HG03354 (cell line): ENCODE data around the gene TNIK.

Experiments
- ATAC-seq: cut with Tn5 transposase; IDR thresholded peaks from one replicate; pipeline ENCODE4 v1.9.1; 2021; ENCODE audit warnings: mild to moderate bottlenecking; ENCODE audit not compliant: unreplicated experiment, poor library complexity, severe bottlenecking

The TNIK gene

DNA sequence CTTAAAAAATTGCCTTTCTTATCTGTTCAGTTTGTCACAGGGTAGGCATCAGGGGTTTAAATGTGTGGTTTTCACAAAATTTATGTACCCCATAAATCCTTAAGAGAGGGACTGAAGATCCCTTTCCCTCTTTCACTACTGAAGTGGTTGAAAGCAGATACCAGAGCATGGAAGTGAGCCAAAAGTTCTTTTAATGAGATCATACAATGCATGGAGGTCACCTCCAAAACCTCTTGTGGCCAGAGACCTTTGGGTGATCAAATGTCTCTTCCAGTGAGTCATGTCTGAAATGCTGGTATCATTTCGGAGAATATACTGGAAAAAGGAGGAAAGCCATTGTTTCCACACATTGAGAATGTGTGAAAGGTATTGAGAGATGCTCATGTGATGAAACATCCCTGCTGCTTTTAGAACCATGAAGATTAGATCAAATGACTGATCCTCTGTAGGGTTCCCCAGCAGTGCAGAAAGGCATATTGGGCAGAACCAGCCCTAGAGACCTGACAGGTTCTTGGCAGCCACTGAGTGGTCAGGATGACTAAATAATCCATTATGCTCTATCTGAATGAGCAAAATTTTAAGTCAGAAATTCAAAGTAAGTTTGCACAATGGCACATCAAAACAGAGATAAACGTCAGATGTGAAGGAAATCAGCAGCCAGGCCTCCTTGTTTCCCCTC, 267.9 kb downstream of the TNIK start:
- no peak for ATAC-seq

DNA sequence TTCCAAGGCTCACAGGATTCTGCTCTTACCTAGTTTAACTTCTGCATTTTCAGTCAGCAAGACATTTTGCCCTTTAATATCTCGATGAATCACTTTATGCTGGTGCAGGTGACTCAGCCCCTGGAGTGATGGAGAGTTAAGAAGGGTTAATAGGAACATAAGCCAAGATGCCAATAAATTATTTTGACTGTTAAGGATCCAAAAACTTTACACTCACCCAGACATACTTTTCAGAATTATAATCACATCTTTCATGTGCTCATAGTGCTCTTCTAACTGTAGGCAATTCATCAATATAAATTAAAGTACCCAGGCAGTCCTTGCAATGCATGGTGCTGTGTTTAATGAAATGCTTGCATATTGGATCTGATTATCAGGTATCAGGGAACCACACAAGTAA, 269.5 kb downstream of the TNIK start:
- ATAC-seq = no peak

DNA sequence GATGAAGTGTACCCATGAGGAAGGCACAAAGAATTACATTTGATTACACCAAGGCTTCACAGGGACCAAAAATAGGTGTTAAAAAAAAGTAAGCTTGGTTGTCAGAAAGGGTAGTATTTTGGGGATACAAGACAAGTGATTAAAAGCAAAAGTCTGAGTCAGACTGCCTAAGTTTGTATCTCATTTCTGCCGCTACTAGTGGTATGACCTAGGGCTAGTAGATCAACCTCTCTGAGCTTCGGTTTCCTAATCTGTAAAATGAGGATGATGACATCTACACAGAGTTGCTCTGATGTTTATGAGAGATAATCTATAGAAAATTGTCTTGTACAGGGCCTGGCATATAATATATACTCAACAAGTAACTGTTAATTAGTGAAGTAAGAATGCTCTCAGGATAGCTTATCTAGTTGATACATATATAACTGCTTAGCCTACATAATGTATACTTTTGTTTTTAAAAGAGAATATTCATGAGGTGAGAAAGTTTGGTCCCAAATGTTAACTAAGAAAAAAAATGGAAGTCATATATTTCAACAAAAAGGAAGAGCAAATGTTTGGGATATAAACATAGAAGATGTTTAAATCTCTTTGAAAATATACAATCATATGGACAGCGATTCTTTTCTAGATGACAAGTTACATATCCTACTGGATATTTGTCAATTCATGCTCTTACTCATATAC, 270.7 kb downstream of the TNIK start:
- no peak for ATAC-seq

DNA sequence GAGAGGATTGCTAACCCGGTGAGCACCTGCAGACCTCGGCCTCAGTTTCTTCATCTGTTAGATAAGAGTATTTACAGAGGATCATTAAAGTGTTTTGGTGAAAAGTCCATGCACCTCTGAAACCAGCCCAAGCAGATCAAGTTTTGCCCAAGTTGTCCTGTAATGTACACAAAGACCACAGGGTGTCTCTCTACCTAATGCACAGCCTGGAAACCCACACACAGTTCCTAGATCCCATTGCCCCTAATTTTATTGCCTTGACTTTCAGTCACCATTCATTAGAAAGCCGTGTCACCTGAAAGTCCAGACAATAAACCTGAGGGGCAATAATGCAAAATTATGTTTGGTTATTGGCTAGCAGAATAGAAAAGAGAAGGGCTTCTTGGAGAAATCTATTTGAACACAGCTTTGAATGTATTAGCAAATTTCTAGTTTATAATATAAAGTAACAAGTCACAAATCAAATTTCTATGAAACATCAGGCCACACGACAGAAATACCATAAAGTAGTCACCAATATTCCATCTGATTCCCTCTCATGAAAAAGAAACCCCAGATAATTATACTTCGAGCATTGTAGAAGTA, 272.4 kb downstream of the TNIK start:
- peak; percentile 64 for ATAC-seq

DNA sequence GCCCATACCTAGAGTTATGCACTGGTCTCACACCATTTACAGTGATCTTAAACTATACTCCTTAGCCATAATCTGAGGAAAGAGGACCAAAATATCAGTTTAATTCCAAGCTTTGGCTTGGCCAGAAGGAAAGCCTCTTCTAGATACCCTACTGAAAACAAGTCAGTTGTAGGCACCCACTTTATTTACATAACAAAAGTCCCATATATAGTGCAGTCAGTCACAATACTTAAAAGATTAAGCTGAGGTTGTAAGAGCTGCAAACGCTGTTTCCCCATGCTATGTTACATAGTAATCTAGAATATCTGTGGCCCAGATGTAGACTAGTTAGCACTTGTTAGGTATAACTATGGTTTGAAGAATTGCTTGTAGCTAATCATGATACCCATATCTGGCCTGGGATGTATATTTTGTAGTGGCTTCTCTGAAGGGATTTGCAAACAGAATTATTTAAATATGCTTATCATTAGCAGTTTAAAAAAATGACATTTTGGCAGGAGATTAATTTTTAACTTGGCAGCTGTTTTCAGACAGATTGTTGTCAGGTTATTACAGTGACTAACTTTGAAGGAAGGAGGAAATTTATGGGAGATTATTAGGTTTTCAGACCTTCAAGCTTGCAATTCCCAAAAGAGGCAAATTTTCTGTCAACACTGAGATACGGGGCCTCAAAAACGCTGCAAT, 273.2 kb downstream of the TNIK start:
- ATAC-seq = no peak

DNA sequence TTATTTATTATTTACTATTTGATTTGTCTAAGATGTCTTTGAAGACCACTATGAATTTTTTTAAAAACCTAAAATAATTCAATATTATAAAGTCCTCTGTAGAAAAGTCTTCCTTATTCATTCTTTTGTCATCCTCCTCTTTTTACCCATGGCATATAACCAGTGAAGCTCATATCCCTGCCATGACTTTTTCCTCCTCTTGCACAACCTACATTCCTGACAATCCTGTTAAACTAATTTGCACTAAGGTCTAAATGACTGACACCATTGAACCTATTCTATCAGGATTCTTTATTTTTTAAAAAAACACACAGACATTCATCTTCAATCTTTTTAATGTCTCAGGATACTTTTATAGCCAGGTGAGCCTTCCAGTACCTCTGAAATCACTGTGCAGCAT, 273.8 kb downstream of the TNIK start:
- ATAC-seq = no peak

DNA sequence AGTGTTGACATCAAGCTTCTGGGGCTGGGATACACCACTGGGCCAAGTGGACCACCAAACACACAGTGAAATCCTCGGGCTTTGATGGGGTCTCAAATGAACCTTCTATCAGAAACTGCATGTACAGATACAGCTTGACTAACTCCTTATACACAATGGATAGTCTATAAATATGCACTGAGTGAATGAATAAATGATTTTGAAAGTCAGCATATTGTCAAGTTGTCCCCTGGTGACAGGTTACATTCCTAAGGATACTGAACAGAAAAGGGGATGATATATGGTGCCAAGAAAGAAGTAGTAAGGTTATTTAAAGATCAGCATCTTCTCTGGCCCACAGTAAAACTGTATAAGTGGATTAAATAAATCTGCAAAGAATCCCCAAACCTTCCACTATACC, 274.2 kb downstream of the TNIK start:
- no peak for ATAC-seq

DNA sequence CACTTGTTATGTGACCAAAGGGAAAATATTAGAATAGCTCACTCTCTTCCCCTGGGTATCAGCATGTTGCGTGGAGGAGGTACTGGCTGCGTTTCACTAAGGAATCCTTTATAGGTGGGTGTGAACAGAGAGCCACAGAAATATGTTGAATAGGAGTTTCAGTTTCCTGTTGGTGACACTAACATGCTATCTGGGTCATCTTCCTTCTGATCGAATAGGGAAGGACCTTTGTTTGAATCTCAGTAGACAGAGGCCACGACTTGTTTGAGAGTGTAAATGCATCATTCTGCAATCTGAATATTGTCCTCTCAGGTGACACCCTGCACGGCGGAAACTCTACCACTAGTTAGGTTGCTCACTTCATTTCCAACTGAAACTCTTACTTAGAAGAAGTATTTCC, 275.8 kb downstream of the TNIK start:
- peak; percentile 73 for ATAC-seq

DNA sequence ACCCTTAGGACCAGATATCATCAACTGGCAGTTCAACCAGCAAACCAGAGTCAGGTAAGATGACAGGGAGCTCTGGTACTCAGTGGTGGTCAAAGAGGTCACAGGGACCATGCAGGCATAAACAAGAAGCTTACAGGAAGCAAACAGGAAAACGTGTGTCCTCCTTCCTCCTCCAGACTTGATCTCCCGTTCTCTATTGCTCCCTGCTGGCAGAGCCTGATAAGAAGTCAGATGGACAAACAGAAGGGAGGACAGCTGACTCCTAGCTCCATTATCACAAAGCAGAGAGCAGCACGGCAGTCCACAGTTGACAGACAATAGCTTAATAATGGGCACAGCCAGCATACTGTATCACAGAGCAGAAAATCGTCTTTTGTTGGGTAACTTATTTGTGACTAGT, 277.2 kb downstream of the TNIK start:
- no peak for ATAC-seq

DNA sequence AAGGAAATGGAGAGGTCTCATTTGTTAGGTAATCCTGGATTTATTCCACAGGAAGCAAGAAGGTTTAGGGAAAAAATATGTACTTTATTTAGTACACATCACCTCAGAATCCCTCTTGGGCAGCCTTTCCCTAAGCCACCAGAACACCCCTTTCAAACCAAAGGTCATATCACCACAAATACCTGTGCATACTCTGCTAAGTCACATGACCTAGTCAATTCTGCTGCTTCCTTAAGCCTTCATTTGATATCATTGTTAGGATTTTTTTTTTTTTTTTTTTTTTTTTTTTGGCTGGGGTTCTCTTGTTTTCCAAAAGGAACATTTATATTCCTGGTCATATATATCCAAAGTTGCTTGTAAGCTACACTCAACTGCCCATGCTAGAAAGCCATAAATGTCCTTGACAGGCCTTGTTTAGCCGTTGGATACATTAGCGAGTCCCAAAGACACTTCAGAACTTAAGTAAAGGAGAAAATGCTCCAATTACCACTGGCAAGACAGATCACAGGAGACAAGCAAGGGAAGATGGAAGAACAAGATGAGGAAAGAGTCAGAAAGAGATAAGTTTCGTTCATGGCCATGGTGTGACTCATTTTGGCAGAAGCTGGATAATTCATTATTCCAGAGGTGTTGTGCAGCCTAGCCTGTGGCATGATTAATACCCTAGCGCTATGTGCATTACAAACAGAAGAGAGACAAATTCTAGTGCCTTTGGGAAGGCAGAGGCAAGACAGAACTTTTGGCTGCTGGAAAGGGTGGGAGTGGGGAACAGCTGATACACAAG, 278.1 kb downstream of the TNIK start:
- ATAC-seq = no peak

DNA sequence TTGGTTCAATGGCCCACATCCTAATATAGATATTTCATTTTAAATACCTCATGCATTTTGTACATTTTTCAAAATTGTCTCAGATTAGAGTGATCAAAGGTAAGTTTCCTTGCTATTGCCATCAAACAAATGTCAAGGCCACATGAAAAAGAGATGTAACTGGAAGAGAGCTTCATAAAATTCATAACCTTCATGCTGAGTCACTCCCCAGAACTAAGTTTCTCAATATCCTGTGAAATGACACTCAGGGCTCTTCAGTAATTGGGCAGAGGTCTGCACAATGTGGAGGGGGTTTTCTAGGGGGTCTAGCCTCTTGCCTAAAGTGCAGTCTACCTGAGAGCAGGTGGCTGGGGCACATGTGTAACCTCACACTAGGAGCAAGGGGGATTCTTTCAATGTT, 281.5 kb downstream of the TNIK start:
- ATAC-seq = no peak

DNA sequence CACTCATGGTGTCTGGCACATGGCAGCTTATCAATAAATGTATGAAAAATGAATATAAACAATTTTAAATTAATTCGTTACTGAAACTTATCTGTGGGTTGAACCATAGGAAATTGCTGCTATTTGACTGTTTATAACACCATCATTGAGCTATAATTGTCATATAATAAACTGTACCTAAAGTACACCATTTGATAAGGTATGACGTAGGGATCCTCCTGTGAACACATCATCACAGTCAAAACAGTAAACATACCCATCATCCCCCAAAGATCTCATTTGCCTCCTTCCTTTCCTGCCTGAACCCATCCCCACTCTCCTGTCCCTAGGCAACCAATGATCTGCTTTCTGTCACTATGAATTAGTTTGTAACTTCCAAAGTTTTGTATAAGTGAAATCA, 282.7 kb downstream of the TNIK start:
- no peak for ATAC-seq

DNA sequence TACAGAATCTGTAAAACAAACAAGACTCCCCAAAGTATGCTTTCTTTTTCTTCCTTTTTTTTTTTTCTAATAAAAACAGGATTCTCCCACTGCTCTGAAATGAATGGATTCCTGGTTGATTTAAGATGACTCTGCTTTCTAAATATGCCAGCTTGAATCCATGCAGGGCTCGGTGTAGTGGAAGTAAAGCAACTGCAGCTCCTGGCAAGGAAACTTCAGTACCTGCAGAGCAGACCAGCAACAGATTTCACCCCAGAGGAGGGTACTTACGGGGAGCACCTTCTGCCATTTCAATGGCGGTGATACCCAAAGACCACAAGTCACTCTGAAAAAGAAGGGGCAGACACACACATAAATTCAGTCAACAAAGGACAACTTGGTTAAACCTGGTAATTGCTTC, 283.1 kb downstream of the TNIK start:
- no peak for ATAC-seq

DNA sequence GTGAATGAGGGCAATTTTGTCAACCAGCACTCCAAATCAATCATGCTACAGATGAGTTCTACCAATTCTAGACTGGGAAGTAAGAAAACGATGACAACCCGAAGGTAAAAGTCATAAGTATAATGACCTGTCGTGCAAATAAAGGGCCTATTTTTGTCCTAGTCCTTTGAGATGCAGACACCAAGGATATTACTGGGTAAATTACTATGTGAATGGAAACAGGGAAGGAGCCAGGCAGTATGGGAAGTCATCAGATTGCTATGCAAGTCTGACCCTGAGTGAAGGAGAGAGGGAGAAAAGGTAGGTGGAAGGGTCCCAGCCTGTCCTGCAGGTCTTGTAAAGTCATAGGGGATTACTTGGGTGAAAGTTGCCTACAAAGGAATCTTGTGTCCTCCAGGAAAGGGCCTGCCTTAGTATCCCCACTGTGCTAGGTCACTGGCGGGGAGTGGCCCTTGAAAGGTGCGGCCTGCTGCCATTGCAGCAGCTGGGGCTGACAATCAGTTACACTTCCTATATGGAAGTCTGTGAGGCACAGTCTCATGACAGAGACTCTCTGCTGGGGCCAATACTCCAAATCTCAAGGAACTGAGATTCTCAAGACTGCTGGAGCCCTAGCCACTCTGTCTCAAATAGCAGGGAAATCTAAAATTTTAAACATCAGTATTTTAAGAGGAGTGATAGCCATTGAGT, 283.8 kb downstream of the TNIK start:
- no peak for ATAC-seq

DNA sequence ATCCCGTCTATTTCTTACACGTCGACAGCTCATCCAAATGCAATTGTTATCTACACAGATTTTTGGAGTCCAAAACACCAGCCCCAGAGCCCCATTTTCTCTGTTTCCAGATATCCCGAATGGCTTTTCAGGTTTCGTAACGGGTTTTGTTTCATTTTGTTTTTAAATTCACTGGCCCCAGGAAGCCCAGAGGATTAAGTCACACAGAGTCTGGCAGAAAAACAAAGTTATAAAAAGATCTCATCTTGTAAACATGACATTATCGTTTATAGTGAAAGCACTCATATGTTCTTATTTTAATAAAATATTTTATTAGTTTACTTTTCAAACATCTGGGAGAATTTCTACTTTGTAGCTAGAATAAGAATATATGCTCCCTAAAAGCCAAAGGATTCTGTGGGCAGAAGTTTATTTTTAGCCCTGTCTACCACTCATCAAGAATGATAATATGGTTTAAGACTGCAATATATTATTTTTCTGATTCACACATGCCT, 284.4 kb downstream of the TNIK start:
- ATAC-seq = no peak

DNA sequence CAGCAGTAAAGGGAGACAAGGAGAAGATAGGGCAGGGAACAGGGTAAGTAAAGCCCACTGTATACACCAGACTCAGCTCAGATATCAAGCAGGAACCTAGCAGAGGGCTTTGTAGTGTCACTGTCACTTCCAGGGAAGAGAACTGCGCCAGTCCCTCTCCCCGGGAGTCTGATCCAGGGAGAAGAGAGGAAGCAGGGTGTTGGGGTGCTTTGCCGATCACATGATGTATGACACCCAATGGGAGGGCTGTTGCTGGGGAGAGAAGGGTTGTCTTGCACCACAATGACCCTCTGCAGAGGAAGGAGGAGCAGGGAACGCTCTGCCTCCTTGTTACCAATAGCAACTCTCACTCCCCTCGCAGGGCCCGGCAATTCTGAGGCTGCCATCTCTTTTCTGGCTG, 286.5 kb downstream of the TNIK start:
- ATAC-seq = no peak

DNA sequence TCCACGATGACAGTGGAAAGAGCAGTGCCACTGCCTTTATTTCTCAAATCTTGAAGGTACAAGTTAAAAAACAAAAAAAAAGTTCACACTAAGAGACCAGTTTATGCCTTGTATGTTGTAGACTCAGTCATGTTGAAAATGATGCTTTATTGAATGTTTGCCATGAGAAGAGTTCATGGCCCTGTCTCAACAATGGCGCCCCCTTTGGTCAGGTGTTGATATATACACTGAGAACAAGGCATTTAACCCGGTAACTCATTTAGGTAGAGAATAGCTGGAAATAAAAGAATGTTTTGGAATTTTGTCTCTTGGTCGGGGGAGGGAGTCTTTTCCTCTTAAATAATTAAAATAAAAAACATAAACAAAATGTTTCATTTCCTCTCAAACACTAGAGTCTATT, 288.1 kb downstream of the TNIK start:
- ATAC-seq = no peak

DNA sequence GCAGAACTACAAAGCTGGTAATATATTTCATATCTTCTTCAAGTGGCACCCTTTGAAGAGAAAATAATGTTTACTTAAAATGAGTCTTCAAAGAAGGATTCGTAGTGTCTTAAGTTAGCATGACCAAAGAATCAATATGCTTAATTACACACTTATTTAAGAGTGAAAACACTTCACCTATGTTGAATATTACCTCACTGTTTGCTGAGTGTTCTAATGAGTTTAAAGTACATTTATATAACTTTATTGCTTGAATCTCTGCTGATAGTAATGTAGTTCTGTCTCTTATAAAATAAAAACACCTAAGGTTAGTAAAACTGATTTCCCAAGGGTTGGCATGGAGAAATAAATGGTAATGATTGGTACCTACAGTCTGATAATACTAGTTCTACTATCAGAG, 290.3 kb downstream of the TNIK start:
- ATAC-seq = no peak

DNA sequence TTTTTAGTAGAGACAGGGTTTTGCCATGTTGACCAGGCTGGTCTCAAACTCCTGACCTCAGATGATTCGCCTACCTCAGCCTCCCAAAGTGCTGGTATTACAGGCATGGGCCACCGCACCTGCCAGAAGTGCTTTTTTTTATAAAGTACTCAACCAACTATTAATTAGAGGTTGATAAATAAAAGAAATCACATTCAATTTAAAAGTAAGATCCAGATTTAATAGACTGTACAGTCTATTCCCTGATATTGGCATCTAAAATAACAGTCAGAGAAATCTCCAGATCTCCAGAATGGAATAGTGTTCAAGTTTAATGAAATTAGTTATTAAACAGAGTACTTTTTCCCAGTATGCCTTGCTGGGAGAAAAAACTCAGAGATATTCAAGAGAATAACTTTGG, 290.8 kb downstream of the TNIK start:
- ATAC-seq = no peak
